SK-N-SH (cell line): Measurements from ENCODE around the gene CDX1. TPM values are rescaled to one million over a fixed set of nuclear protein-coding genes. Genes with fewer than 3 reads are reported as not detected.

Source experiments
- CTCF ChIA-PET: fragments of 300-600, 350-600 bp; formaldehyde crosslinking; extraction: SDS; loops from one replicate; lab custom pipeline; 2021; lab: Yijun Ruan, JAX
- POLR2A ChIA-PET: fragments of 350-600 bp; sonication (Branson Sonifier 250); formaldehyde crosslinking; extraction: SDS; loops from one replicate; lab custom pipeline; 2020; ENCODE audit warnings: antibody characterized with exemption, inconsistent platforms; lab: Yijun Ruan, JAX
- DNase-seq: peaks from one replicate; pipeline ENCODE4 v3.0.0; 2012
- H2AFZ ChIP-seq: fragments of 200-600 bp; sonication (generic); 2 replicates; pipeline ENCODE4 v1.8.1; 2016; ENCODE audit warnings: antibody characterized with exemption, mild to moderate bottlenecking, low read depth
- H3F3A ChIP-seq: fragments of 200-600 bp; sonication (generic); replicated peaks from 2 replicates; pipeline ENCODE3; 2016; ENCODE audit warnings: antibody characterized with exemption, mild to moderate bottlenecking; ENCODE audit not compliant: insufficient read depth
- H3K27ac ChIP-seq, 2 experiments: fragments of 200-500 bp in 1 of 2; fragments of 200-600 bp in 1 of 2; sonication (Bioruptor generic) in 1 of 2; sonication (generic), shearing (Covaris generic) in 1 of 2; 2 replicates each; pipeline versions ENCODE4 v1.5.1 to v1.6.1; 2014 to 2016; ENCODE audit warnings: low read depth in 2 of 2, inconsistent platforms in 1 of 2, low read length in 1 of 2, mild to moderate bottlenecking in 1 of 2, mixed read lengths in 1 of 2
- H3K27me3 ChIP-seq: fragments of 200-600 bp; sonication (generic), shearing (Covaris generic); 2 replicates; pipeline ENCODE4 v1.6.1; 2016; ENCODE audit warnings: mixed run types; ENCODE audit not compliant: insufficient read depth
- H3K36me3 ChIP-seq, 2 experiments: fragments of 200-500 bp in 1 of 2; fragments of 200-600 bp in 1 of 2; sonication (Bioruptor generic) in 1 of 2; sonication (generic) in 1 of 2; replicated peaks in 1 of 2; 2 replicates each; pipeline versions ENCODE3 to v1.5.1; 2014 to 2016; ENCODE audit warnings: low read length in 1 of 2, mild to moderate bottlenecking in 1 of 2; ENCODE audit not compliant: insufficient read depth in 2 of 2, control insufficient read depth in 1 of 2
- H3K4me1 ChIP-seq, 2 experiments: fragments of 200-500 bp in 1 of 2; fragments of 200-600 bp in 1 of 2; sonication (Bioruptor generic) in 1 of 2; sonication (generic), shearing (Covaris generic) in 1 of 2; 2 replicates each; pipeline versions ENCODE4 v1.5.1 to v1.6.1; 2014 to 2016; ENCODE audit warnings: low read depth in 1 of 2, low read length in 1 of 2, mixed run types in 1 of 2; ENCODE audit not compliant: insufficient read depth in 2 of 2, control insufficient read depth in 1 of 2
- H3K4me2 ChIP-seq: fragments of 200-600 bp; sonication (generic), shearing (Covaris generic); 2 replicates; pipeline ENCODE4 v1.6.1; 2017; ENCODE audit warnings: mixed run types
- H3K4me3 ChIP-seq, 2 experiments: fragments of 200-500 bp in 1 of 2; fragments of 200-600 bp in 1 of 2; sonication (Bioruptor generic) in 1 of 2; sonication (generic), shearing (Covaris generic) in 1 of 2; 2 replicates each; pipeline versions ENCODE4 v1.5.1 to v1.8.1; 2014 to 2016; ENCODE audit warnings: low read depth in 2 of 2, inconsistent platforms in 1 of 2, low read length in 1 of 2, mild to moderate bottlenecking in 1 of 2, mixed read lengths in 1 of 2, moderate library complexity in 1 of 2
- H3K79me2 ChIP-seq: fragments of 200-600 bp; sonication (generic); 2 replicates; pipeline ENCODE4 v1.8.1; 2017; ENCODE audit warnings: mild to moderate bottlenecking; ENCODE audit not compliant: insufficient read depth
- H3K9ac ChIP-seq: fragments of 200-600 bp; sonication (generic); 2 replicates; pipeline ENCODE4 v1.6.1; 2017; ENCODE audit warnings: mixed run types
- H3K9me2 ChIP-seq: fragments of 200-600 bp; sonication (generic); 2 replicates; pipeline ENCODE4 v1.6.1; 2017; ENCODE audit warnings: mixed run types
- H3K9me3 ChIP-seq: fragments of 200-600 bp; sonication (generic); 2 replicates; pipeline ENCODE4 v1.6.1; 2017; ENCODE audit warnings: mixed run types, mild to moderate bottlenecking, moderate library complexity
- H4K20me1 ChIP-seq: fragments of 200-600 bp; sonication (generic); 2 replicates; pipeline ENCODE4 v1.6.1; 2017; ENCODE audit warnings: mild to moderate bottlenecking, mixed run types; ENCODE audit not compliant: insufficient read depth
- CHD2 ChIP-seq: fragments of 150-350 bp; IDR thresholded peaks from 2 replicates; pipeline ENCODE4 v1.6.1; 2018; ENCODE audit warnings: low read length; ENCODE audit not compliant: partially characterized antibody
- ELF1 ChIP-seq: IDR thresholded peaks from 2 replicates; pipeline ENCODE4 v1.4.0; 2012
- EZH2phosphoT487 ChIP-seq: fragments of 200-600 bp; sonication (generic); IDR thresholded peaks from 2 replicates; pipeline ENCODE4 v1.6.1; 2017; ENCODE audit warnings: low read depth, mixed run types, mild to moderate bottlenecking, antibody characterized with exemption, moderate library complexity, borderline replicate concordance
- FOSL2 ChIP-seq: IDR thresholded peaks from 2 replicates; pipeline ENCODE4 v1.4.0; 2012; ENCODE audit warnings: low read depth, mild to moderate bottlenecking, moderate library complexity, borderline replicate concordance
- FOXJ3 ChIP-seq: sonication (generic); formaldehyde crosslinking; IDR thresholded peaks from 2 replicates; pipeline ENCODE4 v1.5.1; 2020; ENCODE audit warnings: mild to moderate bottlenecking, missing genetic modification reagents
- FOXM1 ChIP-seq: IDR thresholded peaks from 2 replicates; pipeline ENCODE4 v1.4.0; 2012; ENCODE audit warnings: low read depth, mild to moderate bottlenecking
- GATA2 ChIP-seq: sonication (generic); formaldehyde crosslinking; IDR thresholded peaks from 2 replicates; pipeline ENCODE4 v1.5.0; 2020; ENCODE audit warnings: mild to moderate bottlenecking, missing genetic modification reagents
- IRF3 ChIP-seq: fragments of 150-350 bp; IDR thresholded peaks from 2 replicates; pipeline ENCODE4 v1.6.1; 2016; ENCODE audit warnings: mild to moderate bottlenecking, low read depth, low read length
- MEF2A ChIP-seq: IDR thresholded peaks from 2 replicates; pipeline ENCODE4 v1.4.0; 2012; ENCODE audit warnings: low read depth, borderline replicate concordance
- NFIC ChIP-seq: IDR thresholded peaks from 2 replicates; pipeline ENCODE4 v1.4.0; 2012; ENCODE audit warnings: borderline replicate concordance
- RAD21 ChIP-seq: IDR thresholded peaks from 2 replicates; pipeline ENCODE4 v1.6.1; 2012; ENCODE audit warnings: mild to moderate bottlenecking, low read length
- RCOR1 ChIP-seq: fragments of 150-350 bp; IDR thresholded peaks from 2 replicates; pipeline ENCODE4 v1.6.1; 2017; ENCODE audit warnings: antibody characterized with exemption, low read length
- RXRA ChIP-seq: IDR thresholded peaks from 2 replicates; pipeline ENCODE4 v1.4.0; 2012; ENCODE audit warnings: low read depth, mild to moderate bottlenecking, borderline replicate concordance
- SIN3A ChIP-seq: IDR thresholded peaks from 2 replicates; pipeline ENCODE4 v1.6.1; 2012; ENCODE audit warnings: low read depth, mild to moderate bottlenecking, low read length, moderate library complexity, borderline replicate concordance
- TAF1 ChIP-seq: IDR thresholded peaks from 2 replicates; pipeline ENCODE4 v1.6.1; 2012; ENCODE audit warnings: low read depth, mild to moderate bottlenecking, low read length, moderate library complexity, borderline replicate concordance
- TEAD4 ChIP-seq: IDR thresholded peaks from 2 replicates; pipeline ENCODE4 v1.4.0; 2012; ENCODE audit warnings: mild to moderate bottlenecking, borderline replicate concordance; ENCODE audit not compliant: insufficient read depth
- USF1 ChIP-seq: IDR thresholded peaks from 2 replicates; pipeline ENCODE4 v1.4.0; 2012; ENCODE audit warnings: low read depth, borderline replicate concordance
- YY1 ChIP-seq: IDR thresholded peaks from 2 replicates; pipeline ENCODE4 v1.4.0; 2012; ENCODE audit warnings: low read depth, mild to moderate bottlenecking
- WGBS: methylation state at CpG from one replicate; pipeline ENCODE4 v1.1.6; 2017; ENCODE audit warnings: low lambda C conversion rate; 5-methylcytosine and 5-hydroxymethylcytosine counted together
- polyA plus RNA-seq, 3 experiments: library from polyadenylated mRNA; depleted of rRNA; stranded (reverse); fragments of >200 nt; gene quantifications; 2 replicates each; pipeline ENCODE4 v1.2.3, GENCODE V29; 2012

The CDX1 gene
- polyA plus RNA-seq, 1 of the 3 experiments (the other 2 are of a cell fraction), result 0.23 TPM

GRCh38 chr5:150223474-150223873, 56.9 kb downstream of the CDX1 start:
- TF ChIP-seq RAD21 (0 out of 2 replicates have a peak, but pooled peaks have one; percentile 7), FOXJ3 (CRISPR knock-in tag) (no peak)
- DNase-seq, result no peak
- Histone ChIP-seq H3K4me3 (no peak overlapping the region), H3K9me2 (no peaks in the 10 kb centered on the region), H4K20me1 (no peaks in the 10 kb centered on the region), H3K79me2 (no peaks in the 10 kb centered on the region), H3K4me1 (peaks cover 0 to 13% of the 10 kb centered on the region in 2 experiments; a peak in 1 of 4 replicates), H3K9ac (no peak overlapping the region), H3K36me3 (no peaks in the 10 kb centered on the region), H3K27ac (no peak overlapping the region), H2AFZ (no peak overlapping the region), H3K4me2 (no peak overlapping the region), H3F3A (no peaks in the 10 kb centered on the region), H3K27me3 (no peaks in the 10 kb centered on the region), H3K9me3 (no peaks in the 10 kb centered on the region)
- ChIA-PET CTCF (interaction anchor here (1.1 to 1.9 kb wide), 5 partner anchors 9 to 121 kb away, joined by 3 to 11 read pairs (median 3); no protein-coding TSS in a partner anchor), POLR2A (no interaction called here)
- WGBS, result 87% methylated on average over 7 of the region's 7 CpGs

- H3K4me1 ChIP-seq, result peaks cover 0 to 13% of the 10 kb centered on the region in 2 experiments; a peak in 1 of 4 replicates
- no peaks in the 10 kb centered on the region for H3K79me2 ChIP-seq
- H3K36me3 ChIP-seq, result no peaks in the 10 kb centered on the region
- DNase-seq, result no peak
- no peaks in the 10 kb centered on the region for H3F3A ChIP-seq
- no peaks in the 10 kb centered on the region for H3K9me3 ChIP-seq
- WGBS, result 64% methylated on average over 8 of the region's 8 CpGs
- no peak overlapping the region for H3K9ac ChIP-seq
- H3K4me2 ChIP-seq, result no peak overlapping the region
- H4K20me1 ChIP-seq, result no peaks in the 10 kb centered on the region
- TF ChIP-seq GATA2 (CRISPR knock-in tag) (no peak), ELF1 (no peak), FOSL2 (no peak), TAF1 (no peak), EZH2phosphoT487 (no peak), FOXJ3 (CRISPR knock-in tag) (no peak), USF1 (no peak), RCOR1 (no peak), TEAD4 (no peak), SIN3A (no peak), NFIC (no peak), RAD21 (no peak), FOXM1 (no peak), CHD2 (no peak), IRF3 (no peak), YY1 (no peak), MEF2A (no peak), RXRA (no peak)
- no peak overlapping the region for H2AFZ ChIP-seq
- ChIA-PET CTCF (interaction anchor here (1.1 kb wide), 2 partner anchors 10 to 120 kb away, joined by 3 read pairs; no protein-coding TSS in a partner anchor), POLR2A (no interaction called here)
- no peak overlapping the region for H3K4me3 ChIP-seq
- no peak overlapping the region for H3K27ac ChIP-seq
- no peaks in the 10 kb centered on the region for H3K9me2 ChIP-seq
- H3K27me3 ChIP-seq, result no peaks in the 10 kb centered on the region
Observed at GRCh38 chr5:150224483-150225027, 58.0 kb downstream of the CDX1 start.
